ENCODE data around the gene ZNF273.

DNA sequence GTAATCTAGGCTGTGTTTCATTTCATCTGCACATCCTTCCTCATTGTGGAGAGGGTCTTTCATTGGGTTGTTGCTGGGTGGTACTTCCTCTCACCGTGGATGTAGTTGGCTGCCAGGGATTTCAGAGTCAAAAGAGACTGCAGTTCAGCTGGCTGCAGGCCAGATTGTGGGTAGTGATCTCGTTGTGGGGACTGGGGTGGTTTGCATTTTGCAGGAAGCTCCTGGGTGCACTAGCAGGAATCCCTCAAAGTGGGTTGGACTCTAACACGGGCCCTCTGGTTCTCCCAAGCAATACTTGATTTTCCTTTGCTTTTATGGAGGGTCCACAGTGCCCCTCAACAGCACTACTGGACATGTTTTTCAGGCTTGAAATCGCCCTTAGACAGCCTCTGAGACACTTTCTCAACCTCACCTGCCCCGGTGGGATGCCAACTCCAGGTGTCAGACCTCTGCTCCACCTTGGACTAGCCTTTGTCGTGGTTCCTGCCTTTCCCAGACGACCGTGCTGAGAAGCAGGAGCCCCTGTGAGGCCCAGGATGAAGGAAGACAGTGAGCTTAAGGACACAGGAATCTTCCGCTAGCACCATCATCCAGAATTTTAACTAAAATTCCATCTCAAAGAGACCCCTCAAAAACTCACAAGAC is 23.9 kb upstream of the ZNF273 start:
- TF ChIP-seq, protein P1, sequence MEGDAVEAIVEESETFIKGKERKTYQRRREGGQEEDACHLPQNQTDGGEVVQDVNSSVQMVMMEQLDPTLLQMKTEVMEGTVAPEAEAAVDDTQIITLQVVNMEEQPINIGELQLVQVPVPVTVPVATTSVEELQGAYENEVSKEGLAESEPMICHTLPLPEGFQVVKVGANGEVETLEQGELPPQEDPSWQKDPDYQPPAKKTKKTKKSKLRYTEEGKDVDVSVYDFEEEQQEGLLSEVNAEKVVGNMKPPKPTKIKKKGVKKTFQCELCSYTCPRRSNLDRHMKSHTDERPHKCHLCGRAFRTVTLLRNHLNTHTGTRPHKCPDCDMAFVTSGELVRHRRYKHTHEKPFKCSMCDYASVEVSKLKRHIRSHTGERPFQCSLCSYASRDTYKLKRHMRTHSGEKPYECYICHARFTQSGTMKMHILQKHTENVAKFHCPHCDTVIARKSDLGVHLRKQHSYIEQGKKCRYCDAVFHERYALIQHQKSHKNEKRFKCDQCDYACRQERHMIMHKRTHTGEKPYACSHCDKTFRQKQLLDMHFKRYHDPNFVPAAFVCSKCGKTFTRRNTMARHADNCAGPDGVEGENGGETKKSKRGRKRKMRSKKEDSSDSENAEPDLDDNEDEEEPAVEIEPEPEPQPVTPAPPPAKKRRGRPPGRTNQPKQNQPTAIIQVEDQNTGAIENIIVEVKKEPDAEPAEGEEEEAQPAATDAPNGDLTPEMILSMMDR (conservative IDR thresholded peaks at IDR 0.05), result no peak
- no peak for TF ChIP-seq ZFX (IDR thresholded peaks at IDR 0.05)

Data from C4-2B (cell line).